Caco-2 (cell line): ENCODE results near the gene RUFY1. TPM values are rescaled to one million over a fixed set of nuclear protein-coding genes. Genes with fewer than 3 reads are reported as not detected.

Experiments
- BruUV-seq: library from RNA; stranded (reverse); fragments of 400-500 nt; replicated peaks from 2 replicates; lab custom pipeline; 2021; lab: Mats Ljungman, UMichigan
- CTCF ChIA-PET: fragments of 300-600 bp; sonication (Branson Sonifier 250); formaldehyde crosslinking; loops from one replicate; lab custom pipeline; 2022; ENCODE audit warnings: antibody characterized with exemption; lab: Charles Lee
- POLR2A ChIA-PET: fragments of 300-600 bp; sonication (Branson Sonifier 250); formaldehyde crosslinking; loops from one replicate; lab custom pipeline; 2022; ENCODE audit warnings: antibody characterized with exemption; lab: Charles Lee
- DNase-seq, 2 experiments: peaks; one replicate each; pipeline versions ENCODE4 v3.0.0 to v3.0.0-alpha.2; 2020 to 2022
- H3K27me3 ChIP-seq: replicated peaks from 2 replicates; pipeline ENCODE4 v1.6.0; 2011; ENCODE audit warnings: low read length; ENCODE audit not compliant: control insufficient read depth, insufficient read depth
- H3K36me3 ChIP-seq: 2 replicates; pipeline ENCODE4 v1.5.1; 2011; ENCODE audit warnings: low read length; ENCODE audit not compliant: control insufficient read depth, insufficient read depth
- H3K4me1 ChIP-seq: fragments of 250-450 bp; sonication (Bioruptor Pico); 2 replicates; pipeline ENCODE4 v1.5.1; 2020; ENCODE audit warnings: mild to moderate bottlenecking
- H3K4me3 ChIP-seq: 2 replicates; pipeline ENCODE4 v1.5.1; 2011; ENCODE audit warnings: low read depth, mild to moderate bottlenecking, control low read depth, low read length
- H3K9me3 ChIP-seq: fragments of 250-450 bp; sonication (Bioruptor Pico); 2 replicates; pipeline ENCODE4 v1.5.1; 2020; ENCODE audit warnings: mild to moderate bottlenecking, moderate library complexity
- H3K27ac Mint-ChIP-seq: one replicate; pipeline ENCODE4 v1.8.0; 2022; ENCODE audit warnings: mixed read lengths; ENCODE audit not compliant: unreplicated experiment
- H3K27me3 Mint-ChIP-seq: one replicate; pipeline ENCODE4 v1.8.0; 2022; ENCODE audit warnings: mixed read lengths; ENCODE audit not compliant: insufficient read depth, unreplicated experiment
- H3K36me3 Mint-ChIP-seq: one replicate; pipeline ENCODE4 v1.8.0; 2022; ENCODE audit warnings: mild to moderate bottlenecking, mixed read lengths; ENCODE audit not compliant: insufficient read depth, unreplicated experiment
- H3K4me1 Mint-ChIP-seq: one replicate; pipeline ENCODE4 v1.8.0; 2022; ENCODE audit warnings: low read depth, mixed read lengths; ENCODE audit not compliant: unreplicated experiment
- H3K4me3 Mint-ChIP-seq: one replicate; pipeline ENCODE4 v1.8.0; 2022; ENCODE audit warnings: mild to moderate bottlenecking, moderate library complexity, mixed read lengths; ENCODE audit not compliant: unreplicated experiment
- H3K9me3 Mint-ChIP-seq: one replicate; pipeline ENCODE4 v1.8.0; 2022; ENCODE audit warnings: mixed read lengths; ENCODE audit not compliant: unreplicated experiment
- intact Hi-C: fragments of 100-400 bp; cut with micrococcal nuclease; formaldehyde crosslinking; loops from one replicate; pipeline ENCODE4 v1.10.0; 2022; ENCODE audit not compliant: unreplicated experiment
- total RNA-seq: library from RNA; stranded (reverse); gene quantifications from 2 replicates; pipeline ENCODE4 v1.2.3, GENCODE V29; 2022
- TF ChIP-seq, protein P1 (sequence below), 2 experiments: fragments of 200-600 bp in 1 of 2; IDR thresholded peaks; 1 replicate in 1 of 2; 2 replicates in 1 of 2; pipeline versions ENCODE4 v1.5.1 to v1.8.0; 2011 to 2022; ENCODE audit warnings: antibody characterized with exemption in 1 of 2, control low read depth in 1 of 2, inconsistent platforms in 1 of 2, low read depth in 1 of 2, low read length in 1 of 2, mild to moderate bottlenecking in 1 of 2, moderate library complexity in 1 of 2; ENCODE audit not compliant: insufficient read depth in 1 of 2, severe bottlenecking in 1 of 2, unreplicated experiment in 1 of 2

The RUFY1 gene
- total RNA-seq, 1 experiment from 2014 or later = 36.3 TPM

DNA sequence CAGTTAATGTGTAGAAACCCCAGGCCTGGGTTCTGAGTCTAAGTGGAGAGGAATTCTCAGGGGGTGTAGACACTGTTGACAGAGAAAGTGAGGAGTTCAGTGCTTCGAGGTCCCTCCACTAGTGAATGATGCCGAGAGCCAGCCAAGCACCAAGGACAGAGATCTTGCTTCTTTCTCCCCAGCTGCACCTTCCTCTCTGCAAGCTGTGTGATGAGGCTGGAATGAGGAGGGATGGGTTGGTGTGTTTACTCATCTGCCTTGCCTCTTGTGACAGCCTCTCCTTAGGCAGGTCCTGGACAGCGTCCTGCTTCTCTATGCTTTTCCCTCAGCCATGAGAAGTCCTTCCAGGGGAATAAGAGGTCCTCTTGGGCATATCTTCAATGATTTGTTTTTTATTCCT, 37.8 kb downstream of the RUFY1 start:
- ChIA-PET CTCF (no interaction called here), POLR2A (no interaction called here)
- intact Hi-C loops = no loop called here
- no peak for DNase-seq
- no peak overlapping the region for H3K4me3 ChIP-seq
- H3K36me3 ChIP-seq = no peaks in the 10 kb centered on the region; the same call in 1 of the 2 replicates
- H3K9me3 ChIP-seq = no peaks in the 10 kb centered on the region
- Mint-ChIP-seq H3K27me3 (no peaks in the 10 kb centered on the region), H3K36me3 (peaks cover 73% of the 10 kb centered on the region), H3K27ac (no peak overlapping the region), H3K9me3 (no peaks in the 10 kb centered on the region), H3K4me3 (no peak overlapping the region), H3K4me1 (no peaks in the 10 kb centered on the region)
- H3K27me3 ChIP-seq = no peaks in the 10 kb centered on the region
- no TSS peak for BruUV-seq
- TF ChIP-seq, protein P1, sequence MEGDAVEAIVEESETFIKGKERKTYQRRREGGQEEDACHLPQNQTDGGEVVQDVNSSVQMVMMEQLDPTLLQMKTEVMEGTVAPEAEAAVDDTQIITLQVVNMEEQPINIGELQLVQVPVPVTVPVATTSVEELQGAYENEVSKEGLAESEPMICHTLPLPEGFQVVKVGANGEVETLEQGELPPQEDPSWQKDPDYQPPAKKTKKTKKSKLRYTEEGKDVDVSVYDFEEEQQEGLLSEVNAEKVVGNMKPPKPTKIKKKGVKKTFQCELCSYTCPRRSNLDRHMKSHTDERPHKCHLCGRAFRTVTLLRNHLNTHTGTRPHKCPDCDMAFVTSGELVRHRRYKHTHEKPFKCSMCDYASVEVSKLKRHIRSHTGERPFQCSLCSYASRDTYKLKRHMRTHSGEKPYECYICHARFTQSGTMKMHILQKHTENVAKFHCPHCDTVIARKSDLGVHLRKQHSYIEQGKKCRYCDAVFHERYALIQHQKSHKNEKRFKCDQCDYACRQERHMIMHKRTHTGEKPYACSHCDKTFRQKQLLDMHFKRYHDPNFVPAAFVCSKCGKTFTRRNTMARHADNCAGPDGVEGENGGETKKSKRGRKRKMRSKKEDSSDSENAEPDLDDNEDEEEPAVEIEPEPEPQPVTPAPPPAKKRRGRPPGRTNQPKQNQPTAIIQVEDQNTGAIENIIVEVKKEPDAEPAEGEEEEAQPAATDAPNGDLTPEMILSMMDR (IDR thresholded peaks at IDR 0.05; ENCODE audit: insufficient read depth in 1 of 2, low read depth in 1 of 2, low read length in 1 of 2, severe bottlenecking in 1 of 2, unreplicated experiment in 1 of 2) = no peak
- no peaks in the 10 kb centered on the region for H3K4me1 ChIP-seq

GRCh38 chr5:179595916-179596315, 45.6 kb downstream of the RUFY1 start:
- Mint-ChIP-seq H3K36me3 (peaks cover 88% of the 10 kb centered on the region), H3K9me3 (no peaks in the 10 kb centered on the region), H3K27ac (no peak overlapping the region), H3K4me3 (no peak overlapping the region), H3K27me3 (no peaks in the 10 kb centered on the region), H3K4me1 (no peaks in the 10 kb centered on the region)
- H3K27me3 ChIP-seq = no peaks in the 10 kb centered on the region
- H3K9me3 ChIP-seq = no peaks in the 10 kb centered on the region
- intact Hi-C loops = no loop called here
- TF ChIP-seq, protein P1 (IDR thresholded peaks at IDR 0.05; ENCODE audit: insufficient read depth in 1 of 2, low read depth in 1 of 2, low read length in 1 of 2, severe bottlenecking in 1 of 2, unreplicated experiment in 1 of 2) = no peak
- no TSS peak for BruUV-seq
- no peak overlapping the region for H3K4me3 ChIP-seq
- H3K36me3 ChIP-seq = no peaks in the 10 kb centered on the region; the same call in none of the 2 replicates
- ChIA-PET POLR2A (no interaction called here), CTCF (no interaction called here)
- H3K4me1 ChIP-seq = no peaks in the 10 kb centered on the region
- DNase-seq = no peak

- no peak for DNase-seq
- no peak overlapping the region for H3K27ac Mint-ChIP-seq
- Histone ChIP-seq H3K27me3 (no peaks in the 10 kb centered on the region), H3K9me3 (no peaks in the 10 kb centered on the region), H3K4me1 (no peaks in the 10 kb centered on the region), H3K4me3 (no peak overlapping the region), H3K36me3 (no peaks in the 10 kb centered on the region; the same call in none of the 2 replicates)
- TF ChIP-seq, protein P1 (IDR thresholded peaks at IDR 0.05; ENCODE audit: insufficient read depth in 1 of 2, low read depth in 1 of 2, low read length in 1 of 2, severe bottlenecking in 1 of 2, unreplicated experiment in 1 of 2) = no peak
- no peak overlapping the region for H3K4me3 Mint-ChIP-seq
- no peaks in the 10 kb centered on the region for H3K27me3 Mint-ChIP-seq
- ChIA-PET POLR2A (no interaction called here), CTCF (no interaction called here)
- BruUV-seq = no TSS peak
- no peaks in the 10 kb centered on the region for H3K4me1 Mint-ChIP-seq
- H3K36me3 Mint-ChIP-seq = peaks cover 88% of the 10 kb centered on the region
- intact Hi-C loops = no loop called here
- no peaks in the 10 kb centered on the region for H3K9me3 Mint-ChIP-seq
Observed at GRCh38 chr5:179596421-179596820, 46.1 kb downstream of the RUFY1 start.
